ENCODE data around the gene LIN54.
"Not testable (repeated sequence)": the region's sequence is repeated elsewhere in the genome, so short reads cannot be mapped to it uniquely, and the experiment has no call there.

DNA sequence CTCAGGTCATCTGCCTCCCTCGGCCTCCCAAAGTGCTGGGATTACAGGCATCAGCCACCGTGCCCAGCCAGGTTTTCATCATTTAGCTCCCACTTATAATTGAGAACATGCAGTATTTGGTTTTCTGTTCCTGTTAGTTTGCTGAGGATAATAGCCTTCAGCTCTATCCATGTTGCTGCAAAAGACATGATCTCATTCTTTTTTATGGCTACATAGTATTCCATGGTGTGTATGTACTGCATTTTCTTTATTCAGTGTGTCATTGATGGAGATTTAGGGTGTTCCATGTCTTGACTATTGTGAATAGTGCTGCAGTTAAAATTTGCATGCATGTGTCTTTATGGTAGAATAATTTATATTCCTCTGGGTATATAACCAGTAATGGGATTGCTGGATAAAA, 96.7 kb downstream of the LIN54 start:
- TF ChIP-seq, protein P1, sequence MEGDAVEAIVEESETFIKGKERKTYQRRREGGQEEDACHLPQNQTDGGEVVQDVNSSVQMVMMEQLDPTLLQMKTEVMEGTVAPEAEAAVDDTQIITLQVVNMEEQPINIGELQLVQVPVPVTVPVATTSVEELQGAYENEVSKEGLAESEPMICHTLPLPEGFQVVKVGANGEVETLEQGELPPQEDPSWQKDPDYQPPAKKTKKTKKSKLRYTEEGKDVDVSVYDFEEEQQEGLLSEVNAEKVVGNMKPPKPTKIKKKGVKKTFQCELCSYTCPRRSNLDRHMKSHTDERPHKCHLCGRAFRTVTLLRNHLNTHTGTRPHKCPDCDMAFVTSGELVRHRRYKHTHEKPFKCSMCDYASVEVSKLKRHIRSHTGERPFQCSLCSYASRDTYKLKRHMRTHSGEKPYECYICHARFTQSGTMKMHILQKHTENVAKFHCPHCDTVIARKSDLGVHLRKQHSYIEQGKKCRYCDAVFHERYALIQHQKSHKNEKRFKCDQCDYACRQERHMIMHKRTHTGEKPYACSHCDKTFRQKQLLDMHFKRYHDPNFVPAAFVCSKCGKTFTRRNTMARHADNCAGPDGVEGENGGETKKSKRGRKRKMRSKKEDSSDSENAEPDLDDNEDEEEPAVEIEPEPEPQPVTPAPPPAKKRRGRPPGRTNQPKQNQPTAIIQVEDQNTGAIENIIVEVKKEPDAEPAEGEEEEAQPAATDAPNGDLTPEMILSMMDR (IDR thresholded peaks at IDR 0.05): not testable (repeated sequence)
- not testable (repeated sequence) for TF ChIP-seq ZFX (IDR thresholded peaks at IDR 0.05; ENCODE audit: borderline replicate concordance)

All from 22Rv1 (cell line).